GM18505 (cell line): Measurements from ENCODE around the gene ACTR3C.

Experiments
- ATAC-seq: cut with Tn5 transposase; IDR thresholded peaks from one replicate; pipeline ENCODE4 v1.9.1; 2021; ENCODE audit not compliant: unreplicated experiment
- POLR2A ChIP-seq: IDR thresholded peaks from 4 replicates; pipeline ENCODE4 v1.6.1; 2011; ENCODE audit warnings: borderline replicate concordance; ENCODE audit not compliant: insufficient read depth, insufficient read length; ENCODE audit errors: extremely low read depth

Gene ACTR3C

GRCh38 chr7:150365194-150365593 is 41.8 kb upstream of the ACTR3C start:
- TF ChIP-seq POLR2A = no peak
- no peak for ATAC-seq

GRCh38 chr7:150363872-150364271 is 40.5 kb upstream of the ACTR3C start:
- TF ChIP-seq POLR2A = no peak
- no peak for ATAC-seq

- ATAC-seq = no peak
These were observed 40.0 kb upstream of the ACTR3C start for GRCh38 chr7:150363370-150363769.

GRCh38 chr7:150361807-150362621 is 38.7 kb upstream of the ACTR3C start:
- no peak for ATAC-seq
- TF ChIP-seq POLR2A = no peak

More at GRCh38 chr7:150363370-150363769, 40.0 kb upstream of the ACTR3C start:
- TF ChIP-seq POLR2A = no peak

GRCh38 chr7:150361402-150361801 is 38.1 kb upstream of the ACTR3C start:
- no peak for ATAC-seq
- TF ChIP-seq POLR2A = no peak

GRCh38 chr7:150360363-150361058 is 37.2 kb upstream of the ACTR3C start:
- no peak for ATAC-seq
- no peak for TF ChIP-seq POLR2A

- no peak for ATAC-seq
- TF ChIP-seq POLR2A = no peak
These were observed 36.4 kb upstream of the ACTR3C start for GRCh38 chr7:150359622-150360362.

- TF ChIP-seq POLR2A = no peak
- no peak for ATAC-seq
These were observed 35.8 kb upstream of the ACTR3C start for GRCh38 chr7:150358988-150359621.

- no peak for TF ChIP-seq POLR2A
- no peak for ATAC-seq
These were observed 35.1 kb upstream of the ACTR3C start for GRCh38 chr7:150358433-150358832.

- peak; percentile 25 for ATAC-seq
These were observed 34.6 kb upstream of the ACTR3C start for GRCh38 chr7:150357771-150358427.

GRCh38 chr7:150357270-150357669 is 33.9 kb upstream of the ACTR3C start:
- ATAC-seq = peak; percentile 64
- no peak for TF ChIP-seq POLR2A

More at GRCh38 chr7:150357771-150358427, 34.6 kb upstream of the ACTR3C start:
- TF ChIP-seq POLR2A = no peak

GRCh38 chr7:150356265-150356897 is 33.0 kb upstream of the ACTR3C start:
- ATAC-seq = no peak
- no peak for TF ChIP-seq POLR2A

GRCh38 chr7:150355666-150356059 is 32.3 kb upstream of the ACTR3C start:
- no peak for TF ChIP-seq POLR2A
- ATAC-seq = no peak
